ENCODE results near the gene PTPN4.

PTPN4 gene, protein sequence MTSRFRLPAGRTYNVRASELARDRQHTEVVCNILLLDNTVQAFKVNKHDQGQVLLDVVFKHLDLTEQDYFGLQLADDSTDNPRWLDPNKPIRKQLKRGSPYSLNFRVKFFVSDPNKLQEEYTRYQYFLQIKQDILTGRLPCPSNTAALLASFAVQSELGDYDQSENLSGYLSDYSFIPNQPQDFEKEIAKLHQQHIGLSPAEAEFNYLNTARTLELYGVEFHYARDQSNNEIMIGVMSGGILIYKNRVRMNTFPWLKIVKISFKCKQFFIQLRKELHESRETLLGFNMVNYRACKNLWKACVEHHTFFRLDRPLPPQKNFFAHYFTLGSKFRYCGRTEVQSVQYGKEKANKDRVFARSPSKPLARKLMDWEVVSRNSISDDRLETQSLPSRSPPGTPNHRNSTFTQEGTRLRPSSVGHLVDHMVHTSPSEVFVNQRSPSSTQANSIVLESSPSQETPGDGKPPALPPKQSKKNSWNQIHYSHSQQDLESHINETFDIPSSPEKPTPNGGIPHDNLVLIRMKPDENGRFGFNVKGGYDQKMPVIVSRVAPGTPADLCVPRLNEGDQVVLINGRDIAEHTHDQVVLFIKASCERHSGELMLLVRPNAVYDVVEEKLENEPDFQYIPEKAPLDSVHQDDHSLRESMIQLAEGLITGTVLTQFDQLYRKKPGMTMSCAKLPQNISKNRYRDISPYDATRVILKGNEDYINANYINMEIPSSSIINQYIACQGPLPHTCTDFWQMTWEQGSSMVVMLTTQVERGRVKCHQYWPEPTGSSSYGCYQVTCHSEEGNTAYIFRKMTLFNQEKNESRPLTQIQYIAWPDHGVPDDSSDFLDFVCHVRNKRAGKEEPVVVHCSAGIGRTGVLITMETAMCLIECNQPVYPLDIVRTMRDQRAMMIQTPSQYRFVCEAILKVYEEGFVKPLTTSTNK

DNA sequence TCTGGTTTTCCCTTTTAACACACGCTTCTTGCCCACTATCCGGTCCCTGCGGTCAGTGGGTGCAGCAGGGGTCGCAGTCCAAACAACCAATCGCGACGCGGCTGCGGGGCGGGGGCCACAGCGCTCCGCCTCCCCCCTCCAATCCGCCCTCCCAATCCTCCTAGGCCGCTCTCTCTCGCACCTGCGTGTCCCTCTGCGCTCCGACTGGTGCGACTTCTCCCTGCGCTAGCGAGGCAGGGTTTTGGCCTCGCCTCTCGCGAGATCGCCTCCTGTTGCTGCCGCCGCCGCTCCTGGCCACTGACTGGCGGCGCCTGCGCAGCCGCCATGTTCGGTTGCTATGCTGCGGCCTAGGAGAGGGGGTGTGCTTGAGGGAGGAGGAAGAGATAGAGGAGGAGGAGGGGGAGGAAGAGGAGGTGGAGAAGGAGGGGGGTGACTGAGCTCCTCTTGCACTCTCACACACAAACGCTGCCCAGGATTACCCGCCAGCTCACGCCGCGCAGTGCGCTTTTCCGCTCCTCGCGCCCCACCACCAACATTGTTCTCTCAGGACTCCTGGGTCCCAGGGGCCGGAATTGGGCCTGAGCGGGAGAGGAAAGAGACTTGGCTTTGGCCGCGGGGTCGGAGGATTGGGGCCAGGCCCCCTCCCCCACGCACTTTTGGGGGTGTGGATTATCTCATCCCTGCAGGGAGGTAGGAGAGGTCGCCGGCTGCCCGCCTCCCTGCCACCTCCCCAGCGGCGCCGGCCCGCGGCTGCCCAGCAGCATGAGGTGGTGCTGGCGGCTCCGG is at the start of gene PTPN4:
PTPN4 (plus strand) TSS at position 472 of the 786 bp plus-strand sequence. CDS start 49,932 bp downstream, outside the sequence.
- peak within 1 kb of the TSS; percentile 83 for H3K4me3 Mint-ChIP-seq
- H3K36me3 Mint-ChIP-seq (ENCODE audit: low read depth) = no peaks in the 10 kb centered on the region
- peak within 1 kb of the TSS; percentile 94 for H3K27ac Mint-ChIP-seq
- no peaks in the 10 kb centered on the region for H3K9me3 Mint-ChIP-seq
- H3K27me3 Mint-ChIP-seq = no peaks in the 10 kb centered on the region
- H3K4me1 Mint-ChIP-seq (ENCODE audit: low read depth) = peaks cover 67% of the 10 kb centered on the region

- H3K36me3 Mint-ChIP-seq (ENCODE audit: low read depth) = no peaks in the 10 kb centered on the region
Measured at GRCh38 chr2:119710281-119710680, 49.4 kb upstream of the PTPN4 start.

GRCh38 chr2:119711352-119711751 is 48.4 kb upstream of the PTPN4 start:
- Mint-ChIP-seq H3K9me3 (no peaks in the 10 kb centered on the region), H3K36me3 (ENCODE audit: low read depth) (no peaks in the 10 kb centered on the region), H3K27me3 (no peaks in the 10 kb centered on the region), H3K4me3 (no peak overlapping the region), H3K4me1 (ENCODE audit: low read depth) (peaks cover 3% of the 10 kb centered on the region), H3K27ac (no peak overlapping the region)

More at GRCh38 chr2:119710281-119710680, 49.4 kb upstream of the PTPN4 start:
- Mint-ChIP-seq H3K4me3 (no peak overlapping the region), H3K27ac (no peak overlapping the region), H3K4me1 (ENCODE audit: low read depth) (peaks cover 3% of the 10 kb centered on the region), H3K9me3 (no peaks in the 10 kb centered on the region), H3K27me3 (no peaks in the 10 kb centered on the region)

DNA sequence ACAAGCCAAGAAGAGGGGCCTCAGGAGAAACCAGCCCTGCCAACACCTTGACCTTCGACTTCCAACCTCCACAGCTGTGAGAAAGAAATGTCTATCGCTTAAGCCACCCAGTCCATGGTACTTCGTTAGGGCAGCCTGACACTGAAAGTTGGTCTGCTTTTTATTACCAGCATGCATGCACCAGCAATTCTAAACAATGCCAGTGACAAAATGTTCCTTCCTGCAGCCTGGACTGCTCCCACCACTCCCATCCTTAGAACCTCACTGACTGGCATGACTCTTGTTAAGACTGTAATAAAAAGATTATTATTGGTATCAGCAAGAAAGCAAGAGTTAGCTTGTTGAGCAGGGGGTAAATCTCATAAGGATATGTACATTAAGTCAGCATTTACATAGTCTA is 47.2 kb upstream of the PTPN4 start:
- Mint-ChIP-seq H3K36me3 (ENCODE audit: low read depth) (no peaks in the 10 kb centered on the region), H3K9me3 (no peaks in the 10 kb centered on the region), H3K27ac (no peak overlapping the region), H3K4me1 (ENCODE audit: low read depth) (peaks cover 3% of the 10 kb centered on the region), H3K27me3 (no peaks in the 10 kb centered on the region), H3K4me3 (no peak overlapping the region)

- Mint-ChIP-seq H3K27ac (no peak overlapping the region), H3K4me1 (ENCODE audit: low read depth) (peaks cover 7% of the 10 kb centered on the region), H3K36me3 (ENCODE audit: low read depth) (no peaks in the 10 kb centered on the region), H3K27me3 (no peaks in the 10 kb centered on the region), H3K4me3 (no peak overlapping the region), H3K9me3 (no peaks in the 10 kb centered on the region)
Measured at GRCh38 chr2:119713819-119714490, 45.8 kb upstream of the PTPN4 start.

GRCh38 chr2:119715409-119716283 is 44.1 kb upstream of the PTPN4 start:
- H3K4me3 Mint-ChIP-seq = no peak overlapping the region
- no peak overlapping the region for H3K27ac Mint-ChIP-seq
- no peaks in the 10 kb centered on the region for H3K27me3 Mint-ChIP-seq
- H3K9me3 Mint-ChIP-seq = no peaks in the 10 kb centered on the region
- peaks cover 10% of the 10 kb centered on the region for H3K4me1 Mint-ChIP-seq (ENCODE audit: low read depth)
- no peaks in the 10 kb centered on the region for H3K36me3 Mint-ChIP-seq (ENCODE audit: low read depth)

DNA sequence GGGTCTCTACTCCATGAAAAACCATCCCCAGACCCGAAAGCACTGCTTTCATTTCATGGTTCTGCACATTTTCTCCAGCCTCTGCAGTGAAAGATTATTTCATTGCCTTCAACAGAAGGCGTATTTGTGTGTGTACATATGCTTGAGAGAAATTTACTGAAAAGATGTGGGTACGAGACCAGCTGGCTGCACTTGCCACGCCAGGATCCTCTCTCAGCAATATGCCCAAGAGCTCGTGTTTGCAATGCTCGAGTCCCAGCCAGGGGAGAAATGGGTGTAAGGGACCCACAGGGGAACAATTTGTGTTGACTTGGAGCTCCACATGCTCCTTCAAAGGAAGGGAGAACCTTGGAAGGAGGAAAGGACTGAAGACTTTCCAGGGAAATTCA is 43.4 kb upstream of the PTPN4 start:
- H3K4me1 Mint-ChIP-seq (ENCODE audit: low read depth) = peaks cover 10% of the 10 kb centered on the region
- no peaks in the 10 kb centered on the region for H3K9me3 Mint-ChIP-seq
- no peaks in the 10 kb centered on the region for H3K36me3 Mint-ChIP-seq (ENCODE audit: low read depth)
- H3K4me3 Mint-ChIP-seq = no peak overlapping the region
- no peaks in the 10 kb centered on the region for H3K27me3 Mint-ChIP-seq
- H3K27ac Mint-ChIP-seq = no peak overlapping the region

GRCh38 chr2:119718501-119719260 is 41.0 kb upstream of the PTPN4 start:
- Mint-ChIP-seq H3K27me3 (no peaks in the 10 kb centered on the region), H3K4me1 (ENCODE audit: low read depth) (peaks cover 15% of the 10 kb centered on the region), H3K36me3 (ENCODE audit: low read depth) (no peaks in the 10 kb centered on the region), H3K9me3 (no peaks in the 10 kb centered on the region), H3K4me3 (no peak overlapping the region), H3K27ac (peak overlapping the region; percentile 32)

DNA sequence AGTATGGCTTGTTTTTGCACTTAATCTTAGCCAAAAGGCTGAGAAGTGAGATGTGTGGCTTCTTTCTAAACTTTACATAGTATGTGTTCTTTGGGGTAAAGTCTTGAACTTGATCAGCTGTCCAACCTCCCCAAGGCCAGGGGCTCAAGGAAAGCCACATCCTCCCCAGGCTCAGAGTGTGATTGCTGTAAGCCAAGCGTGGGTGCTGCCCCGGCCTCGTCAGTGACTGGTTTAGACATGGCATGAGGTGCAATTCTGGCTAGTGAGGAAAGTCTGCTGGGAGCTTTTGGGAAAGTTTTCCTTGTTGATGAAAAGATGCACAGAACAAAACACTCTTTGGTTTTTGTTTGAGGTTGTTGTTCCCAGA is 40.5 kb upstream of the PTPN4 start:
- Mint-ChIP-seq H3K4me1 (ENCODE audit: low read depth) (peaks cover 20% of the 10 kb centered on the region), H3K4me3 (no peak overlapping the region), H3K9me3 (no peaks in the 10 kb centered on the region), H3K36me3 (ENCODE audit: low read depth) (no peaks in the 10 kb centered on the region), H3K27ac (no peak overlapping the region), H3K27me3 (no peaks in the 10 kb centered on the region)

DNA sequence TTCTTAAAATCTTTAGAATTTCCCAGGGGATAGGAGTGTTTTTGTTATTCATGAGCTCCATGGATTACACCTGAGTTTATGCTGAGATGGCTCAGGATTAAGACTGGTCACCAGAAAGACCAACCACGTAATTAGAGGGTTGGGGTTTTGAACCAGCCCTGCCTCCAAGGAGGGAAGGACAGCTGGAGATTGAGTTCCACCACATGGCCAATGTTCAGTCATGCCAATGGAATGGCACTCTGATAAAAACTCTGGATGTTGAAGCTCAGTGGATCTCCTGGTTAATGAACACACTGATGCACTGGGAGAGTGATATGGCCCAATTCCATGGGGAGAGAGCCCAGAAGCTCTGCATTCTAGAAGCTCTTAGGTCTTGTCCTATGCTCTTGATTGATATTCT is 38.7 kb upstream of the PTPN4 start:
- peaks cover 20% of the 10 kb centered on the region for H3K4me1 Mint-ChIP-seq (ENCODE audit: low read depth)

DNA sequence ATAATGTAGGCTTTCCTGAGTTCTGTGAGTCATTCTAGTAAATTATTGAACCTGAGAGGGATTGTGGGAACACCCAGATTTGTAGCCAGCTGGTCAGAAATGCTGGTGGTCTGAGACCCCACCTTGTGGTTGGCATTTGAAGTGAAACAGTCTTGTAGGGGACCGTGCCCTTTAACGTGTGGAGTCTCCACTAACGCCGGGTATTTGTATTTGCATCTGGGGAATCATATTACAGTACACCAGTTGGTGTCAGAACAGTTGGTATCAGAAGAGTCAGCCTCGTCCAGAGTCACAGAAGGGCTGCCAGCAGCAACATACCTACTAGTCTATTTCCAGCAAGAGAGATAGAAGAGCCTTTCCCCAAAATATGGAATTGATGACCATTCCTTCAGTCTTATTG is 38.3 kb upstream of the PTPN4 start:
- Mint-ChIP-seq H3K9me3 (no peaks in the 10 kb centered on the region), H3K4me1 (ENCODE audit: low read depth) (peaks cover 20% of the 10 kb centered on the region), H3K4me3 (no peak overlapping the region), H3K36me3 (ENCODE audit: low read depth) (no peaks in the 10 kb centered on the region), H3K27me3 (no peaks in the 10 kb centered on the region), H3K27ac (no peak overlapping the region)

More for the DNA sequence above, 38.7 kb upstream of the PTPN4 start:
- Mint-ChIP-seq H3K4me3 (no peak overlapping the region), H3K27ac (no peak overlapping the region), H3K27me3 (no peaks in the 10 kb centered on the region), H3K36me3 (ENCODE audit: low read depth) (no peaks in the 10 kb centered on the region), H3K9me3 (no peaks in the 10 kb centered on the region)

DNA sequence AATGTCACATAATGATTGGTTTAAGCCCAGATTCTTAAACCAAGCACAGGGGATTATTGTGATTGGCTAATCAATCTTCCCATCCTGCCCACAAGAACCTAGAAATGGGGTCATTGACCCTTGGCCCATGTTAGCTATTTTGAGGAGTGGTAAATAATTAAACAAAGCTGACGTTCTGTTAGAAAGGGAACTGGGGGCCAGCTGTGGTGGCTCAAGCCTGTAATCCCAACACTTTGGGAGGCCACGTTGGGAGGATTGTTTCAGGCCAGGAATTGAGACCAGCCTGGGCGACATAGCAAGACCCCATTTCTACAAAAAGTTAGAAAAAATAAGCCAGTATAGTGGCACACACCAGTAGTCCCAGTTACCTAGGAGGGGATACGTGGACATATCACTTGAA is 37.8 kb upstream of the PTPN4 start:
- no peaks in the 10 kb centered on the region for H3K27me3 Mint-ChIP-seq
- no peak overlapping the region for H3K27ac Mint-ChIP-seq
- no peaks in the 10 kb centered on the region for H3K36me3 Mint-ChIP-seq (ENCODE audit: low read depth)
- no peaks in the 10 kb centered on the region for H3K9me3 Mint-ChIP-seq
- H3K4me1 Mint-ChIP-seq (ENCODE audit: low read depth) = peaks cover 20% of the 10 kb centered on the region
- H3K4me3 Mint-ChIP-seq = no peak overlapping the region

DNA sequence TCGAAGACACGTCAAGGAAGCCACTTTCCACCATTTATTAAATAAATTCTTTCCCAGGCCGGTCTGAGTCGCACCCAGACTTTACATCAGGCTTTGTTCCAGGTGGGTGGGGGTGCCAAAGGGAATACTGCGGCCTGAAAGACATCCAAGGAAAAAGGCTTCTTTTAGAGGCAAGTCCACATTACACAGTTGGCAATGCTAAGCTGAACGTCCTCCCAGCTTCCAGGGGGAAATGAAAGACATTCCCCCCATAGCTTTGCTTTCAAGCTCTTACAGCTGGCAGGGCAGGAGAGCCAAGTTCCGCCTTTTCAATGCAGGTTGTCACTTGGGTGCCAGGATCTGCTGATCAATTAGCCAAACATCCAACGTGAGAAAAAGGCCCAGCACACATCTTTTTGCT is 36.5 kb upstream of the PTPN4 start:
- H3K4me3 Mint-ChIP-seq = no peak overlapping the region
- H3K27me3 Mint-ChIP-seq = no peaks in the 10 kb centered on the region
- no peaks in the 10 kb centered on the region for H3K36me3 Mint-ChIP-seq (ENCODE audit: low read depth)
- no peak overlapping the region for H3K27ac Mint-ChIP-seq
- peaks cover 19% of the 10 kb centered on the region for H3K4me1 Mint-ChIP-seq (ENCODE audit: low read depth)
- H3K9me3 Mint-ChIP-seq = no peaks in the 10 kb centered on the region
